Thymus (tissue), 11 donors: Measurements from ENCODE around the gene RUFY2. TPM values are rescaled to one million over a fixed set of nuclear protein-coding genes. Genes with fewer than 3 reads are reported as not detected.
"Not testable (repeated sequence)": the region's sequence is repeated elsewhere in the genome, so short reads cannot be mapped to it uniquely, and the experiment has no call there.

Source experiments
- DNase-seq, 9 donors: peaks; one replicate each; pipeline ENCODE4 v3.0.0-alpha.2; 2013; ENCODE audit warnings: low spot score in 9 of 9, low read depth in 6 of 9, missing footprints in 1 of 9
- H3K27ac ChIP-seq, 2 donors: one replicate each; pipeline ENCODE4 v1.5.1; 2013; ENCODE audit warnings: control low read depth in 1 of 2, low read depth in 1 of 2, low read length in 1 of 2, mild to moderate bottlenecking in 1 of 2, moderate library complexity in 1 of 2
- H3K27me3 ChIP-seq, 2 donors: one replicate each; pipeline ENCODE4 v1.5.1; 2013; ENCODE audit warnings: low read length in 1 of 2; ENCODE audit not compliant: control insufficient read depth in 2 of 2, insufficient read depth in 1 of 2
- H3K36me3 ChIP-seq, 2 donors: one replicate each; pipeline ENCODE4 v1.5.1; 2013; ENCODE audit warnings: low read length in 1 of 2, mild to moderate bottlenecking in 1 of 2, moderate library complexity in 1 of 2; ENCODE audit not compliant: control insufficient read depth in 2 of 2, insufficient read depth in 2 of 2
- H3K4me1 ChIP-seq, 2 donors: one replicate each; pipeline ENCODE4 v1.5.1; 2013; ENCODE audit warnings: low read length in 2 of 2; ENCODE audit not compliant: control insufficient read depth in 2 of 2, insufficient read depth in 2 of 2
- H3K4me3 ChIP-seq, 2 donors: one replicate each; pipeline ENCODE4 v1.5.1; 2013; ENCODE audit warnings: low read length in 2 of 2, control low read depth in 1 of 2, mild to moderate bottlenecking in 1 of 2
- H3K9me3 ChIP-seq, 2 donors: one replicate each; pipeline ENCODE4 v1.5.1; 2013; ENCODE audit warnings: low read length in 1 of 2, mild to moderate bottlenecking in 1 of 2; ENCODE audit not compliant: control insufficient read depth in 2 of 2, insufficient read depth in 1 of 2
- WGBS: extraction: QIAGEN DNeasy Blood & Tissue Kit; methylation state at CpG from one replicate; pipeline ENCODE4 v1.1.7; 2013; 5-methylcytosine and 5-hydroxymethylcytosine counted together
- polyA plus RNA-seq: library from polyadenylated mRNA; stranded (reverse); fragments of 200-250 nt; gene quantifications from one replicate; pipeline ENCODE4 v1.2.3, GENCODE V29; 2013
- total RNA-seq: library from RNA; stranded (reverse); fragments of 120-200 nt; gene quantifications from one replicate; pipeline ENCODE4 v1.2.4, GENCODE V29; 2013
- donor health status: healthy.

Gene RUFY2
- total and polyA plus RNA-seq, 2 donors: 11.5 to 12.2 TPM

DNA sequence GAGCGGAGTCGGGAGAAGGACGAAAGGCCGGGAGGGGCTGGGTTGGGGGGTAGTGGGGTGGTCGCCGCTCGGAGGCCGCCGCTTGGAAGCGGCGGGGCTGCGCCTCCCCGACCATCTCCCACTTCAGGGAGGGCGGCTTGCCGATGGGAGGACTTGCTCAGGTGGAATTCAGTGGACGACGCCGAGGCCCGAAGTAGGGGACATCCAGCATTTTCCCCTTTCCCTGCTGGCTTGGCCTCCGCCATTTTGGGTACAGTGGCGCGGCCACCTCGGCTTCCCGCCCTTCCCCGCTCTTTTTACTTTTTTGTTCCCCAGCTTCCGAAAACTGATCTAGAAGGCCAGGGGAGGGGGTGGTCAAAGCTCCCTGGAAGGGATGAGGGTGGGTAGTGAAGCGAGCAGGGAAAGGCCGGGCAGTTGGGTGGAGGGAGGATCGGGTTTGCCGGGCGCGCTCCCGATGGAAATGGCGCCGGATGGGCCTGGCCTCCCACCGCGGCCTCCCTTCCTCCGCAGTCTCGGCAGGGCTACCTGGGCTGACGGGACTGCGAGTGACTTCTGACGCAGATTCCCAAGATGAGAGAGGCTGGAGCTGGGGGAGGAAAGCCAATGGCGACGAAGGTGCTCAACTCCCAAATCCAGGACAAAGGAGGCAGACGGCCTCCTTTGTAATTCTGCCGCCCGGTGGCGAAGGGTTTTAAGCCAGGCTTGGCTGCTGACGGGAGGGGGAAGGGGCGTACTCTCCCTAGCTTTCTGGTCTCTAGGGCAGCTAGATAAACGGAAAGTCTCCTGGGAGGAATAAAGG, 74.6 kb downstream of the RUFY2 start, which contains the start of gene PBLD:
TSS of gene PBLD (minus strand) at position 670 of the 799 bp plus-strand sequence. CDS start 26,084 bp downstream, outside the sequence.
- H3K4me3 ChIP-seq: peak within 1 kb of the TSS; percentile 88 to 99
- under 1% methylated on average over 51 of the region's 51 CpGs for WGBS
- H3K27me3 ChIP-seq: no peaks in the 10 kb centered on the region
- no peaks in the 10 kb centered on the region for H3K9me3 ChIP-seq
- peak in 7 of 9 donors; percentile 61 to 87 (median 67) for DNase-seq
- H3K4me1 ChIP-seq: peaks cover 18 to 25% of the 10 kb centered on the region in 2 donors
- H3K27ac ChIP-seq: peak within 1 kb of the TSS; percentile 100
- H3K36me3 ChIP-seq: peaks cover 0 to 11% of the 10 kb centered on the region in 2 donors

DNA sequence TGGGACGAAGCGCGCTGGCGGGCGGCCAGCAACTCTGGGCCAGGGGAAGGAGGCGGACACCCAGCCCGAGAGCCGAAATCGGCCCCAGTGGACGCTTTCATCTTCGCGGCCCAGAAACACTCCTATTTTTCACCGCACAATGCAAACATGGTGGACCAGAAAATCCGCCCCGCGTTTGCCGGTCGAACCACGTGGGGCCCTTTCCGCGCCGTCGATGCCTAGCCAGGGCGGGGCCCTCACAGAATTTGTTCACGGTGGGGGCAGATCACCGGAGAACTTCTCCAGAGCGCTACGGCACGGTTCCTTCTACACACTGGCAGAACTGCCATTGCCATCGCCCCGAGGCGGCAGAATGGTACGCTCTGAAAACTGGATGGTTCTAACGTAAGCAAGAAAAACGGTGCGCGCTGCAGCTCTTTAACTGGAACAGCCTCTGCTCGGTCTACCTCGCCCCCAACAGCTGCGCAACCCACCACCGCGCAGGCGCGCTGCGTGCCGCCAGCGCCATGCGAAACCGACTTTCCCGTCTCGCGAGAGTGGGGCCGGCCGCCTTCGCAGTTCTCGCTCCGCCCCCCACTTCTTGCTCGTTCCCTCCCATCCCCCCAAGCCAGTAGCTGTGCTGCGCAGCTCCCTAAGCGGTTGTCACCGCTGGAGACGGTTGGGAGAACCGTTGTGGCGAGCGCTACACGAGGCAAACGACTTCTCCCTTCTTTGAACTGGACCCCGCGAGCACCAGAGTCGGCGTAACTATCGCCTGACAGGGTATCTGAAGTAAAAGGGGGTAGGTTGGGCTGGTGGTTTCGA, 75.4 kb downstream of the RUFY2 start, which contains the start of gene HNRNPH3:
TSS of gene HNRNPH3 (plus strand) at position 610 of the 804 bp plus-strand sequence. CDS start 5,158 bp downstream, outside the sequence.
- Histone ChIP-seq H3K36me3 (peaks cover 0 to 7% of the 10 kb centered on the region in 2 donors), H3K4me1 (peaks cover 14 to 20% of the 10 kb centered on the region in 2 donors), H3K9me3 (no peaks in the 10 kb centered on the region), H3K27me3 (no peaks in the 10 kb centered on the region), H3K4me3 (peak within 1 kb of the TSS; percentile 88 to 99), H3K27ac (peak within 1 kb of the TSS; percentile 100)
- under 1% methylated on average over 73 of the region's 73 CpGs for WGBS
- peak; percentile 97 to 100 (median 99) for DNase-seq

DNA sequence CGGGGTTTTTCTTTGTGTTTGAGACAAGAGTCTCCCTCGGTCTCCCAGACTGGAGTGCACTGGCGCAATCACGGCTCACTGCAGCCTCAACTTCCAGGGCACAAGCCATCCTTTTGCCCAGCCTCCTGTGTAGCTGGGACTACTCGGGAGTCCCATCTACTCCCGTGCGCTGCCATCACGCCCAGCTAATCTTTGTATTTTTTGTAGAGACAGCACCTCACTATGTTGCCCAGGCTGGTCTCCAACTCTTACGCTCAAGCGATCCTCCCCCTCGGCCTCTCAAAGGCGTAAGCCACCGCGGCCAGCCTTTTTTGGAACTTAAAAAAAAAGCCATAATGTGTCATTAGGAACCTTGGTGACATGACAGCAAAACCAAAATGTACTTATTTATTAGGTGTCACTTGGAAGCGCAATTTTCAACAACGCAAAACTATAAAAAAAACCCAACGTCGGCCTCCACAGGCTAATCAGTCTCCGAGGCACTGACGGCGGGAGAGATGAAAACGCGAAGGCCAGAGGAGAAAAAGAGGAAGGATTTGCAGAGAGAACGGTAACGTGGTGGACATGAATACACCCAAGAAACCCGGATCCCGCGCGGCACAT, 76.1 kb downstream of the RUFY2 start:
- Histone ChIP-seq H3K27ac (peak overlapping the region; percentile 100), H3K27me3 (no peaks in the 10 kb centered on the region), H3K4me3 (peak overlapping the region; percentile 88 to 99), H3K9me3 (no peaks in the 10 kb centered on the region), H3K4me1 (peaks cover 12 to 15% of the 10 kb centered on the region in 2 donors), H3K36me3 (peaks cover 0 to 3% of the 10 kb centered on the region in 2 donors)
- WGBS: 39% methylated on average over 29 of the region's 29 CpGs
- DNase-seq: peak in 1 of 9 donors; percentile 17

DNA sequence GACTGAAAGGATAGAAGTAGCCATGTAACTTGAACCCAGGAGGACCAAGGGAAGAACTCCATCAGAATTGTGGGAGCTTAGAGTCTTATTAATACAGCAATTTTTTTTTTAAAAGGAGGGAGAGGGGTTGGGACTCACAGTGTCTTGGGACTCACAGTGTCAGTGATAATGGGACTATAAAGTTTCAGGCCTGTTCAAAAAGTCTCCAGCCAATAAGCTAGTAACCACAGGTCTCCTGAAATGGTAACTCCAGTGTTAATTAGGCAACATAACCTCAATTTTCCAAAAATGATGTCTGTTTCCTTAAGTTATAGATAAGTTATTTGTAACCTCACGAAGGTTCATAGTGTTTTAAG, 77.6 kb downstream of the RUFY2 start:
- H3K4me3 ChIP-seq: no peak overlapping the region
- no peak overlapping the region for H3K27ac ChIP-seq
- no peaks in the 10 kb centered on the region for H3K36me3 ChIP-seq
- H3K4me1 ChIP-seq: peaks cover 6 to 12% of the 10 kb centered on the region in 2 donors
- H3K27me3 ChIP-seq: no peaks in the 10 kb centered on the region
- WGBS: 96% methylated on average over 1 of the region's 1 CpG
- H3K9me3 ChIP-seq: no peaks in the 10 kb centered on the region
- DNase-seq: no peak

DNA sequence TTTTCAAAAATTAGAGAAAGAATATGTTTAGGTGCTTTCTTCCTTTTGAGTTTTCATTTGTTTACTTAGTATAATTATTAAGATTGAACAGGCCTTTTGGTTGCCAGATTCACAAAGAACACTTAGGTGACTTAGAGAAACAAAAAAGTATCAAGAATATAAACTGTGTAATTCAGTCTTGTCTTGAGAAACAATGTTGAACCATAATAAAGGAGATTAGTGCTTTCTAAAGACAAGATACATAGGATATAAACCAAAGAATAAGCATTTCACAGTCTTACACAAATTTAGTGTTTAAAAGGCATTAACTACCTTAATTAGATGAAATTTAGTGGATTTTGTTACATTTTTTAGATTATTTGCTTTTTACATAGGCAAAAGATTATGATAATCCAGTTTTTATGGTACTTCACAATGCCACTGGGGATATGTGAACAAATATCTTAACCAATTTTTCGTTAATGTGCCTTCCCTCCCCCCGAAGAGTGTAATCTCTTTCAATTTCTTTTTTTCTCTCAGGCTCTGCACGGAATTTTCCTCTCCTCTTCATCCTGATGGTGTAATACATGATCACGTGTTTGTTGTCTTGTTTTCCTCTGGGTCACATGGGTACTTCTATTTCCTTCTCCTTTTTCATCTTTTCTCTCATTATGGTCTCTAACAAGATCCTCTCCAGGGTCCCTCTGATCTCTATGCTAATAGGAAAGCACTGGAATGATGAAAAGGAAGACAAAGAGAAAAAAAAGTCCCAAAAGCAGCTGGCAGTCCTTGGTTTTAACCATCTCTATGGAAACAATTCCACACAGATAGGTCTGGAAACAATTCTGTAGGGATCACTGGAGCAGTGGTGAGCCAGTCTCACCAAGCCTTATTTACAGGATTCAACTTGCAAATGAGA, 78.9 kb downstream of the RUFY2 start:
- Histone ChIP-seq H3K9me3 (no peaks in the 10 kb centered on the region), H3K4me3 (peak overlapping the region in 1 of 2 donors; percentile 14), H3K4me1 (peaks cover 6 to 12% of the 10 kb centered on the region in 2 donors), H3K27me3 (no peaks in the 10 kb centered on the region), H3K36me3 (no peaks in the 10 kb centered on the region), H3K27ac (peak overlapping the region in 1 of 2 donors; percentile 27)
- DNase-seq: peak in 1 of 9 donors; percentile 46
- 4% methylated on average over 4 of the region's 4 CpGs for WGBS

DNA sequence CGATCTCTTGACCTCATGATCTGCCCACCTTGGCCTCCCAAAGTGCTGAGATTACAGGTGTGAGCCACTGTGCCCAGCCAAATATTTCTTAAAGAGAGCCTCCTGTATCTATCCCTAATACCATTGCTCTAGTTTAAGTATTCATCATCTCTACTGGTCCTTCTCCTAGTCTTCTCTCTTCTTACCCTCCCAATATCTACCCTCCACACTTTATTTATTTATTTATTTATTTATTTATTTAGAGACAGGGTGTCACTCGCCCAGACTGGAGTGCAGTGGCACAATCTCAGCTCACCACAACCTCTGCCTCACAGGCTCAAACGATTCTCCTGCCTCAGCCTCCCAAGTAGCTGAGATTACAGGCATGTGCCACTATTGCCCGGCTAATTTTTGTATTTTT, 82.7 kb downstream of the RUFY2 start:
- WGBS: over 99% methylated on average over 4 of the region's 4 CpGs
- H3K9me3 ChIP-seq, H3K36me3 ChIP-seq, H3K27me3 ChIP-seq, DNase-seq, H3K4me3 ChIP-seq, H3K4me1 ChIP-seq, H3K27ac ChIP-seq: not testable (repeated sequence)

DNA sequence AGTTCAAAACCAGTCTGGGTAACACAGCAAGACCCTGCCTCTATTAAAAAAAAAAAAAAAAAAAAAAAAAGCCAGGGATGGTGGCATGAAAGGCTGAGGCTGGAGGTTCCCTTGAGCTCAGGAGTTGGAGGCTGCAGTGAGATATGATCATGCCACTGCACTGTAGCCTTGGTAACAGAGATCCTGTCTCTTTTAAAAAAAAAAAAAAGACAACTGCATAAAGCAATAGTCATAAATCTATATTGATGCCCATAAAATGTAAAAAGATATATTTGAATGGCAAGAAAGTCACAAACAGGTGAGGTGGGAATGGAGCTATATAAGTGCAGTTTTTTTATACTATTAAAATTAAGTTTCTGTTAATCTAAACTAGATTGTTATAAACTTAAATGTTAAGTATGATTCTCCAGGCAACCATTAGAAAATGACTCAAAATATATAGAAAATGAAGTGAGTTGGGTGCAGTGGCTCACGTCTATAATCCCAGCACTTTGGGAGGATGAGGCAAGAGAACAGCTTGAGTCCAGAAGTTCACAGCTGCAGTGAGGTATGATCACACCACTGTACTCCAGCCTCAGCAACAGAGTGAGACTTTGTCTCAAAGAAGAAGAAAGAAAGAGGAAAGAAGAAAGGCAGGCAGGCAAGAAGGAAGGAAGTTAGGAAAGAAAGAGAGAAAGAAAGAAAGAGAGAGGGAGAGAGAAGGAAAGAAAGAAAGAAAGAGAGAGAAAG, 88.6 kb downstream of the RUFY2 start:
- no peak for DNase-seq
- Histone ChIP-seq H3K36me3 (no peaks in the 10 kb centered on the region), H3K9me3 (peaks cover 0 to 10% of the 10 kb centered on the region in 2 donors), H3K4me3 (no peak overlapping the region), H3K4me1 (peaks cover 2 to 7% of the 10 kb centered on the region in 2 donors), H3K27me3 (no peaks in the 10 kb centered on the region), H3K27ac (no peak overlapping the region)
- WGBS: 98% methylated on average over 1 of the region's 1 CpG

DNA sequence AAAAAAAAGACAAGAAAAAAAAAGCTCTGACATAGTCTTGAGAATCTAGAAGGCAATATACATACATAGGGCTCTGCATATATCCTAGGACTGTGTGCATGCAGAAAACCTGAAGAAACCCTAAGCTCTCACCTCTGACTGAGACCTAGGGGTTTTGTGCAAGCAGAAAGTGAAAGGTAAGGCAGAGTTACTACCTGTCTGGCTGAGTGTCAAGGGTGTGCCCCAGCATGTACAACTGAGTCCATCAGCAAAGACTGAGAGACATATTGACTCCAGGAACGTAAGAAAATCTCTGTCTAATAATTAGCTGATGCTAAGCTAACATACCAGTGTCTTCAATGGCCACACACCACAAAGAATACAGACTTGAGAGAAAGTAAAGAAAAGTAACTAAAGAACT, 91.5 kb downstream of the RUFY2 start:
- Histone ChIP-seq H3K4me3 (no peak overlapping the region), H3K36me3 (no peaks in the 10 kb centered on the region), H3K27ac (no peak overlapping the region), H3K4me1 (peaks cover 2 to 7% of the 10 kb centered on the region in 2 donors), H3K9me3 (peaks cover 0 to 10% of the 10 kb centered on the region in 2 donors), H3K27me3 (no peaks in the 10 kb centered on the region)
- 94% methylated on average over 1 of the region's 1 CpG for WGBS
- DNase-seq: no peak
